Lung (tissue), 12 donors: ENCODE data around the gene SKIC3. TPM values are rescaled to one million over a fixed set of nuclear protein-coding genes. Genes with fewer than 3 reads are reported as not detected.

ENCODE experiments used
- ATAC-seq: fragments of 200-7000 bp; cut with Tn5 transposase; one replicate; pipeline ENCODE4 v1.9.1; 2020; ENCODE audit warnings: moderate number of reproducible peaks; ENCODE audit not compliant: insufficient read depth, low FRiP score
- DNase-seq, 3 donors: peaks; one replicate each; pipeline ENCODE4 v3.0.0-alpha.2; 2013 to 2017
- H3K27ac ChIP-seq, 2 donors: one replicate each; pipeline ENCODE4 v1.5.1; 2013; ENCODE audit warnings: mild to moderate bottlenecking in 2 of 2, moderate library complexity in 2 of 2, control low read depth in 1 of 2, inconsistent platforms in 1 of 2, low read depth in 1 of 2, low read length in 1 of 2
- H3K27me3 ChIP-seq, 3 donors: one replicate each; pipeline ENCODE4 v1.5.1; 2013; ENCODE audit warnings: low read length in 2 of 3; ENCODE audit not compliant: control insufficient read depth in 3 of 3, insufficient read depth in 3 of 3
- H3K36me3 ChIP-seq, 4 donors: one replicate each; pipeline ENCODE4 v1.5.1; 2013; ENCODE audit warnings: low read length in 4 of 4, mild to moderate bottlenecking in 1 of 4, moderate library complexity in 1 of 4; ENCODE audit not compliant: control insufficient read depth in 4 of 4, insufficient read depth in 4 of 4
- H3K4me1 ChIP-seq, 5 donors: one replicate each; pipeline ENCODE4 v1.5.1; 2013; ENCODE audit warnings: low read length in 5 of 5, mild to moderate bottlenecking in 2 of 5, moderate library complexity in 1 of 5; ENCODE audit not compliant: control insufficient read depth in 5 of 5, insufficient read depth in 5 of 5
- H3K4me3 ChIP-seq: one replicate; pipeline ENCODE4 v1.5.1; 2013; ENCODE audit warnings: mild to moderate bottlenecking, control low read depth, moderate library complexity
- H3K9ac ChIP-seq, 2 donors: one replicate each; pipeline ENCODE4 v1.5.1; 2013; ENCODE audit warnings: low read length in 2 of 2, control low read depth in 1 of 2; ENCODE audit not compliant: insufficient read depth in 1 of 2
- H3K9me3 ChIP-seq, 4 donors: one replicate each; pipeline ENCODE4 v1.5.1; 2013; ENCODE audit warnings: low read length in 3 of 4, mild to moderate bottlenecking in 1 of 4, moderate library complexity in 1 of 4; ENCODE audit not compliant: control insufficient read depth in 4 of 4, insufficient read depth in 3 of 4
- CTCF ChIP-seq: IDR thresholded peaks from 2 replicates; pipeline ENCODE4 v1.5.1; 2012; ENCODE audit warnings: mild to moderate bottlenecking; ENCODE audit errors: control extremely low read depth, extremely low read depth
- WGBS, 2 donors: extraction: QIAGEN DNeasy Blood & Tissue Kit; methylation state at CpG; one replicate each; pipeline ENCODE4 v1.1.7; 2013; 5-methylcytosine and 5-hydroxymethylcytosine counted together
- polyA plus RNA-seq, 2 donors: library from polyadenylated mRNA; stranded (reverse); fragments of 200-250 nt; gene quantifications; one replicate each; pipeline ENCODE4 v1.2.1, GENCODE V29; 2013
- total RNA-seq, 2 donors: library from RNA; depleted of rRNA in 1 of 2; stranded (reverse); fragments of >200 nt in 1 of 2; gene quantifications; one replicate each; pipeline ENCODE4 v1.2.1, GENCODE V29; 2014 to 2021
- donor health status: control.
- donor health status: control.
- donor health status: Bipolar disorder and iron deficiency.
- donor health status: healthy.
- donor health status: DM: yes; HTN: yes; CAD: no.

Gene SKIC3
- total and polyA plus RNA-seq, 4 donors = 15.1 to 136 (median 40.7) TPM

- no peak overlapping the region for H3K4me3 ChIP-seq
- peaks cover 0 to 5% (median 0%) of the 10 kb centered on the region in 4 donors for H3K36me3 ChIP-seq
- no peaks in the 10 kb centered on the region for H3K9me3 ChIP-seq
- TF ChIP-seq CTCF = no peak
- DNase-seq (peak in 1 of 3 donors; percentile 3), ATAC-seq (no peak)
- no peak overlapping the region for H3K27ac ChIP-seq
- no peaks in the 10 kb centered on the region for H3K27me3 ChIP-seq
- no peaks in the 10 kb centered on the region for H3K4me1 ChIP-seq
- H3K9ac ChIP-seq = no peak overlapping the region
- WGBS, 2 donors = 92 to 94% methylated on average over 3 of the region's 3 CpGs
These were observed 40.6 kb upstream of the SKIC3 start for GRCh38 chr5:95595289-95595931.

- Histone ChIP-seq H3K4me3 (no peak overlapping the region), H3K27me3 (no peaks in the 10 kb centered on the region), H3K36me3 (peaks cover 0 to 5% (median 0%) of the 10 kb centered on the region in 4 donors), H3K9me3 (no peaks in the 10 kb centered on the region), H3K4me1 (no peaks in the 10 kb centered on the region), H3K27ac (no peak overlapping the region), H3K9ac (no peak overlapping the region)
- no peak for ATAC-seq
- TF ChIP-seq CTCF = no peak
- 86 to 93% methylated on average over 5 of the region's 5 CpGs for WGBS, 2 donors
- no peak for DNase-seq
These were observed 36.7 kb upstream of the SKIC3 start for GRCh38 chr5:95591490-95591901.

- no peaks in the 10 kb centered on the region for H3K4me1 ChIP-seq
- no peak overlapping the region for H3K4me3 ChIP-seq
- WGBS, 2 donors = 85 to 91% methylated on average over 1 of the region's 1 CpG
- TF ChIP-seq CTCF = no peak
- H3K9ac ChIP-seq = no peak overlapping the region
- no peaks in the 10 kb centered on the region for H3K9me3 ChIP-seq
- peak overlapping the region in 1 of 2 donors; percentile 21 for H3K27ac ChIP-seq
- H3K27me3 ChIP-seq = no peaks in the 10 kb centered on the region
- no peak for DNase-seq
- H3K36me3 ChIP-seq = peaks cover 0 to 5% (median 0%) of the 10 kb centered on the region in 4 donors
- ATAC-seq = no peak
These were observed 36.1 kb upstream of the SKIC3 start for GRCh38 chr5:95590880-95591279.

GRCh38 chr5:95583992-95584391 lies 29.2 kb upstream of the SKIC3 start:
- Histone ChIP-seq H3K27me3 (no peaks in the 10 kb centered on the region), H3K9ac (no peak overlapping the region), H3K36me3 (peaks cover 0 to 4% (median under 1%) of the 10 kb centered on the region in 4 donors), H3K4me3 (no peak overlapping the region), H3K27ac (no peak overlapping the region), H3K9me3 (no peaks in the 10 kb centered on the region), H3K4me1 (no peaks in the 10 kb centered on the region)
- ATAC-seq = no peak
- DNase-seq = no peak
- TF ChIP-seq CTCF = no peak
- 94 to 100% methylated on average over 1 of the region's 1 CpG for WGBS, 2 donors
